ENCODE data around the gene GANAB.
"Not testable (repeated sequence)": the region's sequence is repeated elsewhere in the genome, so short reads cannot be mapped to it uniquely, and the experiment has no call there.

Gene GANAB
- total RNA-seq = 108 to 246 (median 157) reads per million in 18 experiments

- DNase-seq = peak; percentile 98 to 99
These were observed at the start of gene GANAB for GRCh38 chr11:62645946-62646824. TSS of gene GANAB (minus strand) at chr11:62646613. CDS start at chr11:62646599, 14 bp downstream.

DNA sequence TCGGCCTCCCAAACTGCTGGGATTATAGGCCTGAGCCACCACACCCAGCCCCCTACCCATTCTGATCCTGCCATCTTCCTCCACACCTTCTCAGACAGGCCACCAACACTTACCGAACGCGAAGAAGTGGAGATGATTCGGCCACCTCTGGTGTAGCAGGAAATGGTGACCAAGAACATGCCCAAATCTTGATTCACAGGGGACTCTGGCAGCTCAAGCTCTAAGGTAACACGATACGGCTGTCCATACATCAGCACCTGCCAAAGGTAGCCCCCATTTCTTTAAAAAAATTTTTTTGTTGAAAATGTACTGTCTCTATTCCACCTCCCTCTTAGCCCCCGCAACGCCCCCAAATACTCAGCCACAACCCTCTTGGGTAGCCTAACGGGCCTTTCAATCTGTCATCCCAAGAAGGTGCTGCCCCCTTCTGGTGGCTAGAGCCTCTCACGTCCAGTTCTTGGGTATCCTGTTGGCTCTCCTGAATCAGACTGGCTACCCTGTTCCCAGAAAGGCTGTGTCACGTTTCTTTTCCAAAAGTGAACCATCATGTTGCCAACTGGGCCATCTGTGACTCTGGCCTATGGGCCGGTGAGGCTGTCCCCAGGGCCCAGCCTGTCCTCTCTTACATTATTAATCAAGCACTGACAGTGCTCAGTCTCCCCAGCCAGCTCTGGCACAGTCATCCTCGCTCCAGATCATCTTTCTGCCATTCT is 48.2 kb upstream of the GANAB start:
- peak; percentile 77 to 78 for DNase-seq

GRCh38 chr11:62693624-62694023 is 47.2 kb upstream of the GANAB start:
- DNase-seq = not testable (repeated sequence)

- no peak for DNase-seq
These were observed 43.2 kb upstream of the GANAB start, which contains the start of gene LRRN4CL for GRCh38 chr11:62689421-62690183. TSS of gene LRRN4CL (minus strand) at chr11:62689530. CDS start at chr11:62688508, 1,022 bp downstream.

GRCh38 chr11:62688491-62688890 is 42.1 kb upstream of the GANAB start:
- DNase-seq = no peak

DNA sequence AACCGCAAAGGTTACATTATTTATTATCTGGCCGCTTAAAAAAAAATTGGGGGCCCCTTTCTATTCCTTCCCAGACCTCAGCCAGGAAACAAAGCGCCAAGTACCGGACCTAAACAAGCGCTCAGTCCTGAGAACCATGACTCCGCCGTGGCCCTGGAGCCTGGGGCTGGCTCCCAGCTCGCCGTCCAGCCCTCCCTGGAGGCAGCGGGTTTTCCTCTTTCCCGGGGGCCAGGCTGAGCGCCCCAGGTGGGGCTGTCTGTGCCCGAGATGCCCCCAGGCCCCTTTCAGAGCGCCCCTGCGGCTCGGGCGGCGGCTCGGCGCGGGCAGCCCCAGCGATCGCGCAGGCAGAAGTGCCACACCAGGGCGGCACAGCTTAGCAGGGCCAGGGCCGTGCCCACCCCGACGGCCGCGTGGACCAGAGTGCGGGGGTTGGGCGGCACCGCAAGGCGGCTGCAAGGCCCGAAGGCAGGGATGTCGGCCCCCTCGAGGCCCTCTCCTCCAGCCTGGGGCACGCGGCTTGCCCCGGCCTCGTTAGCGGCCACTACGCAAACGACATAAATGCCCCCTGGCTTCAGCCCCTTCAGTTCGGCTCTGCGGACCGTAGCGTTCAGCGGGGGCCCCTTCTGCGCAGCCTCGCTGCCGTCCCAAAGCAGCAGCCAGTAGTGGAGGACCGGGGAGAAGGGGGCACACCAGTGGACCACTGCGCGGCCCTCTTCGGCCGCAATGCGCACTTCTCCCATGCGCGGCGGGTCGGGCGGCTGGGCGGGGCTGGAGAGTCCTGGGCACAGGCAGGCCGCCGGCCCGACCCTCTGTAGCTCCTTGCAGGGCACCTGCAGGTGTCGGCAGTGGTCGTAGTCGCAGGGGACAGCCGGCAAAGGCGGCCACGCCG is 41.3 kb upstream of the GANAB start:
- DNase-seq = no peak

- DNase-seq = no peak
These were observed 36.1 kb upstream of the GANAB start for GRCh38 chr11:62682518-62682917.

- peak; percentile 67 to 71 for DNase-seq
These were observed 34.4 kb upstream of the GANAB start for GRCh38 chr11:62680825-62681240.

DNA sequence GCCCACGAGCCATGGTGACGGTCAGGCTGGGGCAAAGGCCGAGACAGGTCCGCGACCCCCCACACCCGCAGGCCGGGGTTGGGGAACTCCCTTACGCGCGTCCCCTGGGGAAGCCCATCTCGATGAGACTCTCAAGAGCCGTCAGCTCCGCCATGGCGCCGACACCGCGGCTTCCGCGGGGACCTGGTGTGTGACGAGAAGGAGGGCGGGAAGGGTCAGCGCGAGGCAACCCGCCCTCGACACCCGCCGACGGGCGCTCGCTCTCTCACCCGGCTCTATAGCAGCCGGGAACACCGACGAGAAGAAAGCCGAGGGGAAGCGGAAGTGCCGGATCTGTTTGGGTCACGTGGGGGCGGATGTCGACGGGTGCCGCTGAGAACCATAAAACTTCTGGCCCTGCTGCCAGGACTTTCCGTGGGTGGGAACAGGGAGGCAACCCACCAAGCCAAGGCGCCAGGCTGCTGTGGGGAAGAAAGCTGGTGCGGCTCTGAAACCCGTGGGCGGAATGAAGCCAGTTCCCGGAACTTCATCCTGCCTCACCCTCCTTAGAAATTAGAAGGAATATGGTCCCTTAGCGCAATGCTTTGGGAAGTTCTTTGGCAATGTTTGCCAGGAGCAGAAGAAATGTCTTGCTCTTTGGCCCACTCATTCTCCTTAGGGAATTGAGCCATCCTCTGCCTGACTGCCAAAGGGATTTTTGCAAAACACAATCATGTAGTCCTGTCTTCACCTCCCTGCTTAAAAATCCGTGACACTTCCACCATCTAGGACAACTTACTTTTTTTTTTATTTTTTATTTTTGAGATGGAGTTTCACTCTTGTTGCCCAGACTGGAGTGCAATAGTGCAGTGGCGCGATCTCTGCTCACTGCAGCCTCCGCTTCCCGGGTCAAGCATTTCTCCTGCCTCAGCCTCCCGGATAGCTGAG is 32.6 kb upstream of the GANAB start, which contains the start of gene UBXN1:
UBXN1 (minus strand) TSS at position 304 of the 927 bp plus-strand sequence; CDS start at position 154, 150 bp downstream.
- peak; percentile 97 to 99 for DNase-seq

DNA sequence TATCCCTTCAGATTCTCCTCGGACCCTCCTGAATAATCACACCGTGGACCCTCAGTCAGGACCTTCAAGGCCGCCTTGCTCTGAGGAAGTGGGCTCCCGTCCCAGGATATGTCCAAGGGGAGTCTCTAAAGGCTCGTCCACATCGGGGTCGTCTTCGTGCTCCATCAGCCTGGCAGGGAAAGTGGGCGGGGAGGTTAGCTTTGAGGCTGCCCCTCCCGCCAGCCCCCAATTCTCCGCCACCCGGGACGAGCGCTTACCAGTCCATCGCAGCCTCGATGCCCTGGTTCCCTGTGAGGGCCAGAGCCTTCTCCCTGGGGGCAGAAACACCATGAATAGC is 32.0 kb upstream of the GANAB start:
- DNase-seq = no peak

- DNase-seq = no peak
These were observed 31.3 kb upstream of the GANAB start for GRCh38 chr11:62677714-62678113.

GRCh38 chr11:62677156-62677555 is 30.7 kb upstream of the GANAB start:
- DNase-seq = no peak

DNA sequence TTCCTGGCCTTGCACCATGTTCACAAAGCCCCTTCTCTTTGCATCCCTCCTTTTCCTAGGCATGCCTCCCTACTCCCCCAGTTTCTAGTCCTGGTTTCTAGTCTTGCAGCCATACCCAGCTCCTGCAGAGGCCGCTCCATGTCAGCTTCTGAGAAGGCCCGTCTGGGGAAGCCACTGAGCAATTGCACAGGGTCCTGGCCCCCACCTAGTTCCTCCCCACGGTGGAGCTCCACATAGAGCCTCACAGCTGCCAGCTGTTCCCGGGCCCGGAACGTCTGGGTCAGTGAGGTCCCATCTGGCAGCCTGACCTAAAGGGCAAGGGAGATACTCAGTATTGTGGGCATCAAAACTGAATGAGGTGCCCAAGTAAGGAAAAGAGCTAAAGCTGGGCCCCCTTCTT is 30.3 kb upstream of the GANAB start:
- no peak for DNase-seq

DNA sequence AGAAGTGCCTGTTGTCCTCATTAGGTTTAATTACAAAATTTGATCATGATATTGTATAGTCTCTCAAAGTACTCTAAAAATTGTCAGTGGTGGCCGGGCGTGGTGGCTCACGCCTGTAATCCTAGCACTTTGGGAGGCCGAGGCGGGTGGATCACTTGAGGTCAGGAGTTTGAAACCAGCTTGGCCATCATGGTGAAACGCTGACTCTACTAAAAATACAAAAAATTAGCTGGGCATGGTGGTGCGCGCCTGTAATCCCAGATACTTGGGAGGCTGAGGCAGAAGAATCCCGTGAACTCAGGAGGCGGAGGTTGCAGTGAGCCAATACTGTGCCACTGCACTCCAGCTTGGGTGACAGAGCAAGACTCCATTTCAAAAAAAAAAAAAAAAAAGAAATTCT is 29.0 kb upstream of the GANAB start:
- not testable (repeated sequence) for DNase-seq

- DNase-seq = no peak
These were observed 26.7 kb upstream of the GANAB start for GRCh38 chr11:62673196-62673525.

DNA sequence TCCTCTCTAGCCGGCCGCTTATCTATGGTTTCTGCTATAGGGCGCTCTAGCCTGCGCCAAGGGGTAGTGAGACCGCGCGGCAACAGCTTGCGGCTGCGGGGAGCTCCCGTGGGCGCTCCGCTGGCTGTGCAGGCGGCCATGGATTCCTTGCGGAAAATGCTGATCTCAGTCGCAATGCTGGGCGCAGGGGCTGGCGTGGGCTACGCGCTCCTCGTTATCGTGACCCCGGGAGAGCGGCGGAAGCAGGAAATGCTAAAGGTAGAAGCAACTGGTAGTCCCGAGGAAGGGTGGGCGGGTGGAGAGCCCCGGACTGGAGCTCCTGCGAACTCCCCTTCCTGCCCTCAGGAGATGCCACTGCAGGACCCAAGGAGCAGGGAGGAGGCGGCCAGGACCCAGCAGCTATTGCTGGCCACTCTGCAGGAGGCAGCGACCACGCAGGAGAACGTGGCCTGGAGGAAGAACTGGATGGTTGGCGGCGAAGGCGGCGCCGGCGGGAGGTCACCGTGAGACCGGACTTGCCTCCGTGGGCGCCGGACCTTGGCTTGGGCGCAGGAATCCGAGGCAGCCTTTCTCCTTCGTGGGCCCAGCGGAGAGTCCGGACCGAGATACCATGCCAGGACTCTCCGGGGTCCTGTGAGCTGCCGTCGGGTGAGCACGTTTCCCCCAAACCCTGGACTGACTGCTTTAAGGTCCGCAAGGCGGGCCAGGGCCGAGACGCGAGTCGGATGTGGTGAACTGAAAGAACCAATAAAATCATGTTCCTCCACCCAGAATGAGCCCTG is 25.4 kb upstream of the GANAB start, which contains the start of the genes LBHD1 and UQCC3:
LBHD1 (minus strand) TSS at position 660 of the 782 bp plus-strand sequence. CDS start 2,236 bp downstream, outside the sequence.
UQCC3 (plus strand) TSS at position 66 of the 782 bp plus-strand sequence; CDS start at position 139, 73 bp downstream.
- DNase-seq = peak; percentile 84 to 92

GRCh38 chr11:62671236-62671607 is 24.8 kb upstream of the GANAB start:
- DNase-seq = peak; percentile 40 to 42

DNA sequence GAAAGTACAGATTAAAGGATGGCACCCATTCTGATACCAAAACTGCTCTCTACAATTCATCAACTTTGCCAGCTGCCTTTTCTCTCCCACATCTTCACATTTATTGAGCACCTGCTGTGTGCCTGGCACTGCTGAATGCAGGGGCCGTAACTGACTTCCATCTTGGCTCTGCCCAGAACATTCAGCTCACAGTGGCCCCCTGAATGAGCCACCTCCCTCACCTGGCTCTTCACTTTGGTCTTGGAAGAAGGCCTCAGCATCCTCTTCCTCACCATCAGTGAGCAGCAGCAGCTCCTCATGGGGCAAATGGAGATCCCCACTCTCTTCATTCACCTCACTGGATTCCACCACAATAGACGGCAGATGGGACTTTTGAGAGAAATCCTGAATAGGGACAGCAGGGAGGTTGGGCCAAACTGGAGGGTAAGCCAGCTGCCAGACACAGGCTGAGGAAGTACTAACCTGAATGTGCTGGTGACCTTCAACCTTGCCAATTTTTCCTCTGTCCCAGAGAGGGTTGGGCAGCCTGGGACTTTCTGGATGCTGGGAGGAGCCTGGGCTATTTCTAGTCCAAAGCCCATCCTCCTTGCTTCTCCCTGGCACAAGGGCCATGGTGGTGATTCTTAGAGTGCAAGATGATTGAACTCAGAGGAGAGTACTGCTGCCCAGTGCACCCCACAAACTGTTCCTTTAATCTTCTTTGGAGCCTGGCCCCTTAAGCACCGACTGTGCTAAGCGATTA is 23.2 kb upstream of the GANAB start:
- no peak for DNase-seq

DNA sequence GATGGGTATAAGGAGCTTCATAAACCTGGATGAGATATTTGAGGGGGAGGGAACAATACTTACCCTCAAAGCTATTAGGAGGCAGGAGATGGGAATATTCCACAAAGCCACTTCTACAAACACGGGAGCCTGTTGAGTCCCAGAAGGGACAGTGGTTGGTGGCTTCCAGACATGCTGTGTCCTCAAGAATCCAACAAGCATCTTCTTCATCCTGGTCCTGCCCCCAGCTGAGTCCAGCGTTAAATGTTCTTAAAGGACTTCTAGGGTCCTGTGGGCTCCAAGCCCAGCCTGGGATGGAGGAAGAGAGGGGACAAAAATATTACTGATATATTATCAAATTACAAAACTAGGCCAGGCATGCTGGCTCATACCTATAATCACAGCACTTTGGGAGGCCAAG is 21.0 kb upstream of the GANAB start:
- no peak for DNase-seq
